Keratinocyte (primary cell): ENCODE measurements around the gene ADARB2. TPM values are rescaled to one million over a fixed set of nuclear protein-coding genes. Genes with fewer than 3 reads are reported as not detected.

Source experiments
- DNase-seq: peaks from one replicate; pipeline ENCODE4 v3.0.0-alpha.2; 2011; ENCODE audit warnings: low read depth, missing footprints, low spot score
- FAIRE-seq: peaks from 2 replicates; lab custom pipeline; 2011; peaks lifted over from hg19 to GRCh38; lab: Jason Lieb, UNC
- H2AFZ ChIP-seq: 2 replicates; pipeline ENCODE4 v1.6.0; 2012; ENCODE audit warnings: low read length, control low read depth, inconsistent platforms; ENCODE audit not compliant: control insufficient read depth
- H3K27ac ChIP-seq: 2 replicates; pipeline ENCODE4 v1.5.1; 2011; ENCODE audit warnings: low read length; ENCODE audit not compliant: control insufficient read depth, insufficient read depth
- H3K27me3 ChIP-seq: 3 replicates; pipeline ENCODE4 v1.6.0; 2011; ENCODE audit warnings: low read length; ENCODE audit not compliant: control insufficient read depth, insufficient read depth; ENCODE audit errors: extremely low read depth
- H3K36me3 ChIP-seq, 2 experiments: 2 replicates in 1 of 2; 3 replicates in 1 of 2; pipeline ENCODE4 v1.5.1; 2011; ENCODE audit warnings: low read length in 2 of 2, mild to moderate bottlenecking in 1 of 2; ENCODE audit not compliant: control insufficient read depth in 2 of 2, insufficient read depth in 2 of 2; ENCODE audit errors: extremely low read depth in 1 of 2
- H3K4me1 ChIP-seq: 3 replicates; pipeline ENCODE4 v1.5.1; 2011; ENCODE audit warnings: low read length; ENCODE audit not compliant: control insufficient read depth, insufficient read depth; ENCODE audit errors: extremely low read depth
- H3K4me2 ChIP-seq: 3 replicates; pipeline ENCODE4 v1.6.0; 2011; ENCODE audit warnings: low read depth, low read length; ENCODE audit not compliant: control insufficient read depth, insufficient read depth; ENCODE audit errors: extremely low read depth
- H3K4me3 ChIP-seq, 3 experiments: fragments of 200-600 bp in 1 of 3; sonication (generic) in 1 of 3; 2 replicates in 2 of 3; 3 replicates in 1 of 3; pipeline ENCODE4 v1.5.1; 2011 to 2016; ENCODE audit warnings: low read length in 3 of 3, mild to moderate bottlenecking in 3 of 3, control low read depth in 2 of 3, inconsistent platforms in 1 of 3, low read depth in 1 of 3, mixed read lengths in 1 of 3, mixed run types in 1 of 3, moderate library complexity in 1 of 3; ENCODE audit not compliant: control insufficient read depth in 2 of 3, insufficient read depth in 2 of 3; ENCODE audit errors: extremely low read depth in 1 of 3
- H3K79me2 ChIP-seq: 2 replicates; pipeline ENCODE4 v1.6.0; 2012; ENCODE audit warnings: low read length; ENCODE audit not compliant: control insufficient read depth, insufficient read depth
- H3K9ac ChIP-seq: 3 replicates; pipeline ENCODE4 v1.6.0; 2011; ENCODE audit warnings: low read length; ENCODE audit not compliant: control insufficient read depth, insufficient read depth; ENCODE audit errors: extremely low read depth
- H3K9me1 ChIP-seq: 3 replicates; pipeline ENCODE4 v1.6.0; 2011; ENCODE audit warnings: low read length; ENCODE audit not compliant: control insufficient read depth, insufficient read depth; ENCODE audit errors: extremely low read depth
- H3K9me3 ChIP-seq: 2 replicates; pipeline ENCODE4 v1.5.1; 2012; ENCODE audit warnings: low read depth, low read length; ENCODE audit not compliant: control insufficient read depth
- H4K20me1 ChIP-seq: 3 replicates; pipeline ENCODE4 v1.6.0; 2011; ENCODE audit warnings: low read length; ENCODE audit not compliant: control insufficient read depth, insufficient read depth; ENCODE audit errors: extremely low read depth
- EZH2 ChIP-seq: IDR thresholded peaks from one replicate; pipeline ENCODE4 v1.6.1; 2012; ENCODE audit warnings: inconsistent platforms, mild to moderate bottlenecking, low read length, moderate library complexity
- dilution Hi-C: fragments of 300-500 bp; cut with MboI; formaldehyde crosslinking; loops from one replicate; pipeline ENCODE4 v1.7.0; 2020; ENCODE audit warnings: low sequenced_read_pairs; ENCODE audit not compliant: extremely low pct_ligation_motif_present
- polyA plus RNA-seq, 5 experiments: library from polyadenylated mRNA; depleted of rRNA in 3 of 5; stranded (reverse) in 3 of 5; stranded (forward) in 1 of 5; unstranded in 1 of 5; fragments of >200 nt; gene quantifications; 1 replicate in 1 of 5; 2 replicates in 3 of 5; 3 replicates in 1 of 5; pipeline versions ENCODE4 v1.2.1 to v1.2.3, GENCODE V29; 2011 to 2012; ENCODE audit warnings: missing spikeins in 2 of 5, low read depth in 1 of 5, low replicate concordance in 1 of 5
- TF ChIP-seq, protein P1 (sequence below), 3 experiments: IDR thresholded peaks in 1 of 3; conservative IDR thresholded peaks in 1 of 3; optimal IDR thresholded peaks in 1 of 3; 2 replicates in 2 of 3; 3 replicates in 1 of 3; pipeline versions ENCODE3 to v1.5.1; 2011; ENCODE audit warnings: low read length in 3 of 3, mild to moderate bottlenecking in 3 of 3, moderate library complexity in 2 of 3, control low read depth in 1 of 3, inconsistent platforms in 1 of 3; ENCODE audit not compliant: insufficient read depth in 2 of 3; ENCODE audit errors: extremely low read depth in 1 of 3

The ADARB2 gene
- polyA plus RNA-seq, 1 donor (not counting 4 experiments of a cell fraction or from before 2014, with no cell fraction given) = not detected

GRCh38 chr10:1369665-1370064 lies 367.7 kb downstream of the ADARB2 start:
- H3K4me2 ChIP-seq = no peak overlapping the region
- H3K9me1 ChIP-seq = no peaks in the 10 kb centered on the region
- no peak overlapping the region for H3K27ac ChIP-seq
- FAIRE-seq = no peak
- no peaks in the 10 kb centered on the region for H4K20me1 ChIP-seq
- peaks cover 3% of the 10 kb centered on the region for H3K9me3 ChIP-seq
- H3K4me3 ChIP-seq = no peak overlapping the region
- no peak overlapping the region for H2AFZ ChIP-seq
- dilution Hi-C loops = no loop called here
- H3K9ac ChIP-seq = no peak overlapping the region
- H3K27me3 ChIP-seq = no peaks in the 10 kb centered on the region
- no peak for DNase-seq
- H3K36me3 ChIP-seq = no peaks in the 10 kb centered on the region
- H3K4me1 ChIP-seq = peaks cover 7% of the 10 kb centered on the region
- no peak for TF ChIP-seq EZH2
- TF ChIP-seq, protein P1, sequence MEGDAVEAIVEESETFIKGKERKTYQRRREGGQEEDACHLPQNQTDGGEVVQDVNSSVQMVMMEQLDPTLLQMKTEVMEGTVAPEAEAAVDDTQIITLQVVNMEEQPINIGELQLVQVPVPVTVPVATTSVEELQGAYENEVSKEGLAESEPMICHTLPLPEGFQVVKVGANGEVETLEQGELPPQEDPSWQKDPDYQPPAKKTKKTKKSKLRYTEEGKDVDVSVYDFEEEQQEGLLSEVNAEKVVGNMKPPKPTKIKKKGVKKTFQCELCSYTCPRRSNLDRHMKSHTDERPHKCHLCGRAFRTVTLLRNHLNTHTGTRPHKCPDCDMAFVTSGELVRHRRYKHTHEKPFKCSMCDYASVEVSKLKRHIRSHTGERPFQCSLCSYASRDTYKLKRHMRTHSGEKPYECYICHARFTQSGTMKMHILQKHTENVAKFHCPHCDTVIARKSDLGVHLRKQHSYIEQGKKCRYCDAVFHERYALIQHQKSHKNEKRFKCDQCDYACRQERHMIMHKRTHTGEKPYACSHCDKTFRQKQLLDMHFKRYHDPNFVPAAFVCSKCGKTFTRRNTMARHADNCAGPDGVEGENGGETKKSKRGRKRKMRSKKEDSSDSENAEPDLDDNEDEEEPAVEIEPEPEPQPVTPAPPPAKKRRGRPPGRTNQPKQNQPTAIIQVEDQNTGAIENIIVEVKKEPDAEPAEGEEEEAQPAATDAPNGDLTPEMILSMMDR (optimal IDR thresholded peaks at IDR 0.05 in 1 of 3, IDR thresholded peaks at IDR 0.05 in 1 of 3, conservative IDR thresholded peaks at IDR 0.05 in 1 of 3; ENCODE audit: extremely low read depth in 1 of 3, insufficient read depth in 2 of 3, low read length in 3 of 3) = no peak
- H3K79me2 ChIP-seq = no peaks in the 10 kb centered on the region

- H3K36me3 ChIP-seq = no peaks in the 10 kb centered on the region
- H3K4me1 ChIP-seq = peaks cover 9% of the 10 kb centered on the region
- H3K9me1 ChIP-seq = no peaks in the 10 kb centered on the region
- dilution Hi-C loops = no loop called here
- DNase-seq (no peak), FAIRE-seq (no peak)
- no peak overlapping the region for H3K27ac ChIP-seq
- no peak overlapping the region for H3K9ac ChIP-seq
- no peaks in the 10 kb centered on the region for H3K27me3 ChIP-seq
- H3K9me3 ChIP-seq = peaks cover 3% of the 10 kb centered on the region
- H2AFZ ChIP-seq = no peak overlapping the region
- H3K4me2 ChIP-seq = no peak overlapping the region
- TF ChIP-seq EZH2 = no peak
- TF ChIP-seq, protein P1 (optimal IDR thresholded peaks at IDR 0.05 in 1 of 3, IDR thresholded peaks at IDR 0.05 in 1 of 3, conservative IDR thresholded peaks at IDR 0.05 in 1 of 3; ENCODE audit: extremely low read depth in 1 of 3, insufficient read depth in 2 of 3, low read length in 3 of 3) = no peak
- no peak overlapping the region for H3K4me3 ChIP-seq
- H4K20me1 ChIP-seq = no peaks in the 10 kb centered on the region
- H3K79me2 ChIP-seq = no peaks in the 10 kb centered on the region
These were observed 368.1 kb downstream of the ADARB2 start for GRCh38 chr10:1369197-1369596.
